Pulmonary artery endothelial cell (primary cell): ENCODE results near the gene EVL. TPM values are rescaled to one million over a fixed set of nuclear protein-coding genes. Genes with fewer than 3 reads are reported as not detected.

Experiments used
- DNase-seq: peaks from one replicate; pipeline ENCODE4 v3.0.0-alpha.2; 2011; ENCODE audit warnings: low read depth, low spot score
- total RNA-seq: library from RNA; depleted of rRNA; stranded (reverse); fragments of >200 nt; gene quantifications from 2 replicates; pipeline ENCODE4 v1.2.3, GENCODE V29; 2014

Gene EVL
- total RNA-seq, 1 donor from 2014 or later: 14.0 TPM

DNA sequence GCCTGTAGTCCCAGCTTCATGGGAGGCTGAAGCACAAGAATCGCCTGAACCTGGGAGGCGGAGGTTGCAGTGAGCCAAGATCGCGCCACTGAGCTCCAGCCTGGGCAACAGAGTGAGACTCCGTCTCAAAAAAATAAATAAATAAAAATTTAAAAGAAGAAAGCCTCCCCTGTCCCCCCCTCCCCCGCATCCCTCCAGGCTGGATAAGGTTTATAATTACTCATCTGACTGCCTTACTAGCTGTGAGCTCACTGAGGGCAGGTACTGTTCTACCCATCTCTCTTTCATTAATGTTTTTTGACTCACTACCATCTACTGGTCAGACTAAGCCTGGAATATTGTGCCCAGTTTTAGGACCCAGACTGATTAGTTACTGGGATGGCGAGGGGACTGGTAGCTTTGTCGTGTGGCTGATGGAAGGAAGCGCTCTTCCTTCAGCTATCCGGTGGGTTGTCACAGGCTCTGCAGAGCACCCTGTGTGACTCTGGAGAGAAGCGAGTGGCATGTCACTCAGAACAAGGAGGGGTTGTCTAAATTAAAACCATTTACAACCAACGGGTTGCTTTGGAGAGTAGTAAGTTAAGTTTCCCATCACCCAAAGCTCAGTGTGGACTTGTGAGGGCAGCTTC, 16.9 kb downstream of the EVL start:
- no peak for DNase-seq

DNA sequence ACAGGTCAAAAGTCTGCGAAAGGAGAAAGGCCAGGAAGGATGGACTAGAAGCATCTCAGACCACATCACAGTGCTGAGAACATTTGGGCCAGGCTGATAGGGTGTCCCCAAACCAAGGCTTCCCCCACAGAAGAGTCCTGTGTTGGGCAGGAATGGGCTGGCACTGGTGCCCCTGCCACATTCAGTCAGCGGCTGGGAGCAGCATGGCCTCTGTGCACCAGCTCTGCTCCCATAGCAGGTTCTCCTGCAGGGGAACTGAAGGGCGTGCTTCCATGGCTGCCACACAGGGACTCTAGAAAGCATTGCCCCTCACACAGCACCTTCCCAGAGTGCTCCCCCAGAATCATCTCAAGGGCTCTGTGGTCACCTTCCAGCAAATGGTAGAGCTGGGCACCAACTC, 17.5 kb downstream of the EVL start:
- no peak for DNase-seq

DNA sequence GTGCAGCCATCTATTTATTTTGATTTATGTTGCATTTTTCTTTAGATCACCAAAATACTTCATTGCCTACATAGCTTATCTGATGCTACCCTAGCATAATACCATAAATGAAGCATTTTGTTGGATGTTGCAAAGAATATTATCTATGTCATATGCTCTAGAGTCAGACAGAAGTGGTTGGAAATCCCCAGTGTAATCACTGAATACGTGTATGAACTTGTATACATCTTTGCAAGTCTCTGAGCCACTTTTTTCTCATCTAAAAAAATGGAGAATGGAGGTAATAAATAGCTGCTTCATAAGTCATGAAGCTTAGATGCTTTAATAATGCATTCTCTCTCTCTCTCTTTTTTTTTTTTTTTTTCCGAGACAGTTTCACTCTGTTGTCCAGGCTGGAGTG, 18.5 kb downstream of the EVL start:
- no peak for DNase-seq

DNA sequence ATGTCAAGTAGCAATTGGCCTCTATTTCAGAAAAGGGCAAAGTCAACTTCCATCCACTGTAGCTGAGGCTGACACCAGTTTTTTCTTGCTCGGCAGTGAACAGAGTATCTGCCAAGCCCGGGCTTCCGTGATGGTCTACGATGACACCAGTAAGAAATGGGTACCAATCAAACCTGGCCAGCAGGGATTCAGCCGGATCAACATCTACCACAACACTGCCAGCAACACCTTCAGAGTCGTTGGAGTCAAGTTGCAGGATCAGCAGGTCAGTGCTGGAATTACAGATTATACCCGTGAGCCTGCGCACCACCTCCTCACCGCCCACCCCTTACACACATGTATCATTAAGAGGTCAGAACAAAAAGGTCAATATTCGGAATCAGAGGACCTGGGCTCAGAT, 19.4 kb downstream of the EVL start:
- no peak for DNase-seq

DNA sequence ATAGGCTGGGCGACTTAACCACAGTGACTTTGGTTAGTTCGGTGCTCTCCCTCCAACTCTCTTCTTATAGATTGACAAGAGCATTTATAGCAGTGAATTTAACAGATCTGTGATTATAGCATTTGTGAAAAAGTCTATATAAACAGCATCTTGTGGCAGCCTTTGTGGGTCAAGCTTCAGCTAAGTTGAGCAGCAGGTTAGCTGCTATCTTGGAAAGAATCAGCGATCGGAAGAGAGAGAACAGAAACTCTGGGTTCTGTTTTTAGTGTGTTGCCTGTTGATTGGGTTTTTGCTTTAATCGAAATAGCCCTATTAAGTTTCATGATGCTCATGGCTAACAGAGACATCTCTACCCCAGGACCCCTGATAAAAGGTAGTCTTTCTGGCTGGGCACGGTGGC, 20.2 kb downstream of the EVL start:
- no peak for DNase-seq

DNA sequence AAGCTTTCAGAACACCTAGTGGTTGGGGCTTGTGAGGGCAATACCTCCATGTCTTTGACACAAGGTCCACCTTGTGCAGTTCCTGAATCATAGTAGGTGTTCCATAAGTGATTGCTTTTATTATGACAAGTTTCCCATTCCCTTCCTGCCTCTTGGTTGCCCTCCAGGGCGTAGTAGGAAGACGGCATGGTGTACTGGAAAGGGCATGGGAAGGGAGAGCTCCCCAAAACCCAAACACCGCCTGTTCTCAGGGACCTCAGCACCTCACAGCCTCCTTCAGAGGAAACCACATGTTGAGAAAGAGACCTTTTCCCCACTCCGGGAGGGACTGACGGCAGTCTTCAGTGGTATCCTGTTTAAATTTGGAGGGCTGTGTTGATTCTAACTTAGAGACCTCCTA, 21.1 kb downstream of the EVL start:
- DNase-seq: no peak

DNA sequence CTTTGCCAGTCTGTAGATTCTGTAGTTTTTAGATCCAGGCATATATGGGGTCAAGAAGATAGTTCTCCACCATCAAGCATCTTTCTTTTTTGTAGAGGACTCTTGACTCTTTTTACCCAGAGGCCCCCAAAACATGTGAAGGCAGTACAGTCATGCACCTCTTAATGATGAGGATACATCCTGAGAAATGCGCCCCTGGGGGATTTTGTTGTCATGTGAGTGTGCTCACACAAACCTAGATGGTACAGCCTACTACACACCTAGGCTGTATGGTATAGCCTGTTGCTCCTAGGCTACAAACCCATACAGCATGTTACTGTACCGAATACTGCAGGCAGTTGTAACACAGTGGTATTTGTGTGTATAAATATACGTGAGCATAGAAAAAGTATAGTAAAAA, 23.0 kb downstream of the EVL start:
- DNase-seq: no peak

DNA sequence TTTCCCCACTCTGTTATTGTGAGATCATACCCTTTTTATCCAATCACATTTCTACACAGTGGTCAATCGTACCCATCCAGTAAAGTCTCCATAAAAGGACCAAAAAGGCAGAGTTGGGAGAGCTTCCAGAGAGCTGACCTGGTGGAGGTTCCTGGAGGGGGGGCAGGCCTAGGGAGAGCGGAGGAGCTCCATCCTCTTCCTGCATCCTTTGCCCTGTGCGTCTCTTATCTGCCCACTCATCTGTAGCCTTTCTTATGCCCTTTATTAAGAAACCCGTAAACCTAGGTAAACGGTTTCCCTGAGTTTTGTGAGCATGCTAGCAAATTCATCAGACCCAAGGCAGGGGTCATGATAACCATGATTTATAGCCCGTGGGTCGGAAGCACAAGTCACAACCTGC, 26.2 kb downstream of the EVL start:
- no peak for DNase-seq

DNA sequence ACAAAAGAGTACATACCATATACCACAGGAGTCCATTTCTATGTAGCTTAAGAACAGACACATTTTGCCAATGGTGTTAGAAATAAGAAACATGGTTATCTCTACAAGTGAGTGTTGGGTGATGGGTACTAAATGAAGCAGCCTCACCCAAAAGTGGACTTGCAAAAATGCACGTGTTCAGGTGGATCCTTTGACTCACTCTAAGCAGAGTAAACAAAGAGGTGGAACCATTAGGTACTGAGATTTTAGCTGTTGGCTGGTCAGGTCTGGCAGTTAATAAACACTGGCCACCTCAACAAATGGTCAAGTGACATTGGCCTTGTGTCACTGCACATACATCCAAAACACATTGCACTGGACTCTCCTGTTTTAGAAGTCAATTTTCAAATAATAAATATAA, 27.6 kb downstream of the EVL start:
- DNase-seq: no peak

DNA sequence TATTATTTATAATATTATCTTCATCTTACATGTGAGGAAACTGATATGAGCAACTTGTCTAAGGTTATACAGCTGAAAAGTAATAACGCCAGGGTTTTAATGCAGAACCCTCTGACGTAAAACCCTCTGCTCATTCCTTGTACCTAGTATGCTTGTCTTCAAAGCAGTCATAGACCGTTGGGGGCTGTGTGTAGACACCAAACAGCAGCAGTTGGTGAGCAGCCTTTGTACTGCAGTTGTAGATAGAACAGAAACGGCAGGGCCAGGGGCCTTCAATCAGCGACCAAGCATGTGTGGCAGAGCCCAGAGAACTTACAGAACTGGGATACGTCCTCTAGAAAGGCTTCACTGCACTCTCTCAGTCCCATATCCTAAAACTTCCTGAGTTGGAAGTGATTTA, 28.1 kb downstream of the EVL start:
- DNase-seq: no peak

DNA sequence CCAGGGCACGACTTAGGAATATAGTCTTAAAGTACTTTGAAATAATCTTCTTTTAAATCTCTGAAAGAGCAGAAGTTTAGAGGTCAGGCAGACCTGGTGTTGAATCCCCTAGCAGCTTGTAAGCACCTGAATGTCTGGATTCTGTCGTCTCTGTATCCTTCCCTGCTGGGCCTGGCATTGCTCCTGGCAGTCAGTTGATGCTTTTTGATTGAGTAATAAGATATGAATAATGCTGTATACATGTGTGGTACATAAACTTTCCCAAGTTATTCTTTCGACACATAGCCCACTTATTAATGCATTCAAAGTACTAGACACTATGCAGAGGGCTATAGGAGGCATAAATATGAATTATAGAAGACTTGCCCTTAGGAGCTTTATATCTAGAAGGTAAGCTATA, 31.4 kb downstream of the EVL start:
- no peak for DNase-seq

DNA sequence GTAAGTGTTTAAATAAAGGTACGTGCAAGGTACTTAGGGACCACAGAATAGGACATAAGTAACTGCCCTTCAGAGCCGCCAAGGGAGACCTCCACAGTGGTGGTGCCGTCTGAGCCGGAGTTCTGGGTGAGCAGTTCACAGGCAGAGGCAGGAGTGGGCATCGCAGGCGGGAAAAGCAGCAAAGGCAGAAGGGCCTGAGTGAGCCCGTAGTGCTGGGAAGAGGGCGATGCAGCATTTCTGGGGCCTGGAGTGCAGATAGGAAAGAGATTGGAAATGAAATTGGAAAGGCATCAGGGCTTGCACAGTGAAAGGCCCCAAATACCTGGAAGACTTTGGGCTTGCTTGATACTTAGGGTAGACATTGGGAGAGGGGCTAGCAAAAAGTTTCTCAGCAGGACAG, 32.9 kb downstream of the EVL start:
- no peak for DNase-seq

DNA sequence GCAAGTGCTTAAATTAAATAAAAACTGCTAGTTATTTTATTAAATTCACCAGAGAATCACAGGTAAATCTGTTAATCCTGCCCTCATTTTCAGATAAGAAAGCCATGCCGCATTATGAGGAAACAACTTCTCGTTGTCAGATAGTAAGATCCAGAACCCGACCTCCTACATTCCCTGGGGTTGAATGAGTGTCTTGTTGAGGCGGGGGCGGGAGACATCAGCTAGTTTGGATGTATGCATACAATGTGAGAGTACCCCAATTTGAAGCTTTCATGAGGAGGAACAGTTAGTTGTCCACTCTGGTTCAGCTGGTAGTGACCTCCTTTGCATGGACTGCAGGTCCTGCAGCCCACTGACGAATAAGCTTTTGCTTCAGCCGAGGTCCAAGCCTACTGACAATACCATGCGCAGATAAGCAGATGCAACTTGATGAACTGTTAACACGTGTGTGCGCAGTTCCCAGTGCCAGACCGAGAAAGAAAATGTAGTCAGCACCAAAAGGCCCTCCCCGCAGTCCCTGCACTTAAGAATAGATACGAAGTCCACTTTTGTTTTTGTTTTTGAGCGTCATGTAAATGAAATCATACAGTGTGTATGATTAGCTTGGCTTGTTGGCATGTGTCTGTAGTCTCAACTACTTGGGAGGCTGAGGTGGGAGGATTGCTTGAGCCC, 34.9 kb downstream of the EVL start:
- DNase-seq: no peak

DNA sequence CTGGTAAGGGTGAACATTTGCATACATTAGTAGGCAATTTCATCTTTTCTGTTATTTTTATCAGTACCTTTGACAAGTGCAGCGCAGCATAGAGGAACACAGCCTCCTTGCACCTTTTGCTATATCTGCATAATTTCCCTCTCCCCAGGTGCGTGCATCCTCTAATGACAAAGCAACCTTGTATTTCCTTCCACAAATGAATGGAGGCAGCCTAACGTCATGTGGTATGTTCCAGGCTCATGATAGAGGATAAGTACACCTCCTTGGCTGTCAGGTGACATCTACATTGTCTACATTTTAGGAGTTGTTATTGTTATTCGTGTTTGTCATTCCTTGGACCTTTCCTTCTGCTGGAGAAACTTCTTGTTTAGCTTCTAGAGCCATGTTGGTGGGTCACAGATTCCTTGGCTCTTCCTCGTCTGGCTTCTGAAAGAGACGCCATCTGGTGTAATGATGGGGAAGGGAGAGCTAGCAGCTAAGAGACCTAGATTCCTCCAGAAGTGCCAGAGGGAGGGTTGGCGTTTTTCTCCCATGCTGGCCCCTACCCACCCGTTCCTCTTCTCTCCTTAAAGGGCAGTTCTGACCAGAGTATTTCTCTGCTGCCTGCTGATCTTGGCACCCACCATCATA, 37.0 kb downstream of the EVL start:
- DNase-seq: no peak

DNA sequence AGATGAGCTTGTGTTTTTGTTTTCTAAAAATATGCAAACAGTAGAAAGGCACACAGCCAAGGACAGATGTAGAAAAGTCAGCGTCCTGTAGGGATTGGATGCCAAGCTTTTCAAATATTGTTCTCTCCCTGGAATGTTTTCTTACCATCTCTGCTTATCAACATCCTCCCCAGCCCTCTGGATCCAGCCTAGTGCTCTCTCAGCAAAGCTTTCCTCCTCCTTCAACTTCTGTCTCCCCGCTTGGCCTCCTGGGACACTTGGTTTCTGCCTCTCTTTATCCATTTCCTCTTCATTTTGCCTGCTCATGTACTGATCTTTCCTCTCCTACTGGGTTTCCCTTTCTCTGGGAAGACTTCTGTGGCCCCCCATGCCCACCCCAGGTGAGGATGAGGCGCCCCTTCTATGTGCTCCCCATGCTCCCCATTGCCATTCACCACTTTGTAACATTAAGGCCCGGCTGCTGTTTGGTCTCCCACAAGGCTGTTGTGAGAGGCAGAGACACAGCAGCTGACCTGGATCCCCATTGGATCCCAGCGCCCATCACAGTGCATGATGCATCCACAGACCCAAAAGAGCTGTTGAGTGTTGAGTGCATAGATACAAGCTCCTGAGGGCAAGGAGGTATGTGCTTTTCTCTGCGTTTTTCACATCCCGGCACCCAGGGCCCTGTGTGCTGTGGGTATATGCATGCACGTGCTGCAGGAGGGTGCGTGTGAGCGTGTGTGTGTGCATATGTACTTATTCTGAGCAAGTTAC, 38.2 kb downstream of the EVL start:
- DNase-seq: no peak

DNA sequence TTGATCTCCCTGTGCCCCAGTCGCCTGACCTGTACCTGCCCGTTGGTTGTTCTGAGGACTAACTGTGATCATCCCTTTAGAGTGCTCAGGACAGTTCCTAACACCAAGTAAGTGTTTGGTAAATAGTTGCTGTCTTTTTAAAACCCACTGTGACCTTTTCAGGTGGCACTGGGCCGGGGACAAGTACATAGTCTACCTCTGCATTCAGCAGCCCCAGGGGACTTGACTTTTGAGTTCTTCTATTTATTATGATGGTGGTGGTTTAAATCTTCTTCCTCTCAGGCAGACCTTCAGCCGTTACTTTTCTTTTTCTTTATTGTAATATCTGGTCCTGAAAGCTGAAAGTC, 38.8 kb downstream of the EVL start:
- no peak for DNase-seq

DNA sequence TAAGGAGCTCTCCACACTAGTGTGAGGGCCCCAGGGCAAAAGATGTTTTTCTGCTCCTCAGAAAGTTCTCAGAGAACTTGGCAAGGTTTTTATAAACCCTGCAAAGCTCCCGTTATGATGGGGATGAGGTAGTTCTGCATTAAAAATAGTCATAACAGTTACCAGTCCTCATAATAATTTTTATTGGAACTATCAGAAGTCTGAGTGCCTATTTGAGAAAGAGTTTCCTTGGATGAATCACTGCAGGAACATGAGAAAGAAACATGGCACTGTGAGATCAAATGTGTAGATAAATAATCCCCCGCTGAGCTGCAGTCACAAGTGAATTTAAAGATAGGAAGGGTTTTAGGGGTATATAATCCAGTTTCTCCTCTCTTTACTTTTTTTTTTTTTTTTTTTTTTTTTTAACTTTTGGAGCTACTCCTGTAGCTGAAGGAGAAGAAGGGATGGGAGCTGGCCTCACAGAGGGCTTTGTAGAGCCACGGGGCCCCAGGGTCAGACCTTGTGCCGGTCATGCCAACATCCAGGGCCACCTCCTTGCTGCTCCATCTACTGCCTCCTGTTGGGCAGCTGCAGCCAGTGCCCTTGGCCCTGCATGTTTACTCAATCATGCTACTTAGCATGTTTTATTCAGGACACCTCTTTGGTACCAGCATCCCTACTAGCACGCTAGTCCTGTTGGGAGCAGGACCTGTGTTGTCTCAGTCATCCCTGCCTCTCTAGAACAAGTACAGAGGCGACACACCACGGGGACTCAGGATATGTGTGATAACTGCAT, 39.5 kb downstream of the EVL start:
- DNase-seq: no peak

DNA sequence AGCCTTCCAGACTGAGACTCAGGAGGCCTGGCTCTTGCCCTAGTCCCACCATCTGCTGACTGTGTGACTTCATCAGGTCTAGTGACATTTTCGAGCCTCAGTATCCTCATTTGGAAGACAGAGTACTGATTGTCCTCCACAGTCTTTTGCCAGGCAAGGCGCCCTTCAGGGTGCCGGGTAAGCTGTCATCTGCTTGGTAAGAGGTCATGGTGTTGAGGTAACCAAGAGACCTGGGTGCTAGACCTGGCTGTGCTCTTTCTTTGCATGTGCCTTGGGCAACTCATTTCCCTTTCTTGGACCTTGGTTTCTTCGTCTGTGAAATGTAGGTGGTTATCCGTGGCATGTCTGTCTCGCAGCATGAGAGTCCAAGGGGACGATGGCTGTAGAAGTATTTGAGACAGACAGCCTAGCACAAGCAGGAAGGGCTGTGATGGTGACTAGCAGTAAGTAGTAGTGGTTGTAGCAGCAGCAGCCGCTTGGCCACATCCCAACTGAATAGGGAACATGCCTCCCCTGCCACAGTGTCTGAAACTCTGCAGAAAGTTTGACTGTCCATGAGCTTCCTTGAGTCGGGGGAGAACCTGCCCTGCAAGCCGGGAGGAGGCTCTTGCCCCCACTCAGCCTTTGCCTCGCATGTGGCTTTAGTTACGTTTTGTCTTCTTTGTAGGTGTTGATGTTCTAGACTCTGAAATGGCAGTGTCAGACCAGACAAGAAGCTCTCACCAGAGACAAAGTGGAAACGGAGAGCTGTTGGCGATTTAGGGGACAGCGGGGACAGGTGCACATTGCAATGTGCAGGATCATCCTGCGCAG, 40.3 kb downstream of the EVL start:
- DNase-seq: no peak

DNA sequence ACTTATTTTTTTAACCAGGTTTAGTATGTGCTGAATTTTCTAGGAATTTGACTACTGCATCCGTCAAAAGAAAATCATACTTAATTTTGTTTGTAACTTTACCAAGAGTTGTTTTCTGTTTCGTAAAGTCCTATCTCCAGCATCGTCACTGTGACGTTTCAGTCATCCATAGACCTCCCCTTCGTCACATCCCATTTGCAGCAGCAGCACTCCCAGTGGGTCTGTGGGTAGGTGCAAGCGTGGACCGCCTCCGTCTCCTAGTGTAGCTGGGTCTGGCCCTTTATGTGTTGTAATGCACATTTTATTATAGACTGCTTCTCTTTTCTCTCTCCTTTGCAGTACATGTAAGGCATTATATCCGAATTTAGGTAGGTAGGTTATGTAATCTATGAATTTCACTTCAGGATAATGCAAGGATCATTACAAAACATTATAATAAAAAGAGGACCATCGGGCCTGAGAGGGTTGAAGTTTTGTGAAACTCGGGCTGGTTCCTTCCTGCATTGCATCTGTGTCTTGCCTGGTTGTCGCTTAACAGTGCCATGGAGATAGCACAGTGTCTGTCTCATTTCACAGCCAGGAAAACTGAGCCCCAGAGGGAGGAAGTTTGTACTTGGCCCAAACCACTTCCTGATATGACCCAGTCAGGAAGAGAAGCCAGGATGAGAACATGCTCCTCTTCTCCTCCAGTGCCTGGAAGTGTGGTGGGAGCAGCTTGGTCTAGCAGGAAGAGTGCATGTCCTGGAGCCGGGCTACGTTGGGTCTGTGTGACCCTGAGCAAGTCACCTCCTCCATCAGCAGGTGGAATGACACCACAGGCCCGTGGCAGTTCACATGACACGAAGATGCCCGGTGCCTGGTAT, 41.3 kb downstream of the EVL start:
- DNase-seq: no peak

DNA sequence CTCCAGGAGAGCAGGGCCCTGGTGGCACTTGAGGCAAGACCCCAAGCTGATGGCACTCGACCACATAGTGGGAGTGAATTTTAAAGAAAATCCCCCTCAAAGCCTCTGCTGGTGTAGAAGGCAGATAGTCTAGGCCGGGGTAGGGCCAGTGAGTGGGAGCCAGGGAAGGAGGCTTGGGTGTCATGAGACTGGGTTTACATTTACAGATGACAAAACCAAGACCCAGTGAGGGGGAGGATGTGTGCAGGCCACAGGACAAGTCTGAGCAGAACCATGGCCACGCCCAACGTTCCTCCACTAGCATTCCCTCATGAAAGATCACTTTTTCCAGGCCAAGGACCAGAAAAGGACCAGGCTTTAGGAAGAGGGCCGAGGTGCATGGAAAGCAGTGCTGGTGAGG, 42.0 kb downstream of the EVL start:
- DNase-seq: no peak
